SH-SY5Y (cell line): Measurements from ENCODE around the gene HOXB8.

Source experiments
- GATA2 ChIP-seq: IDR thresholded peaks from 2 replicates; pipeline ENCODE4 v1.6.1; 2011; ENCODE audit warnings: mild to moderate bottlenecking, low read depth, low read length
- GATA3 ChIP-seq: IDR thresholded peaks from 2 replicates; pipeline ENCODE4 v1.6.1; 2011; ENCODE audit warnings: low read depth, mild to moderate bottlenecking, low read length, moderate library complexity

DNA sequence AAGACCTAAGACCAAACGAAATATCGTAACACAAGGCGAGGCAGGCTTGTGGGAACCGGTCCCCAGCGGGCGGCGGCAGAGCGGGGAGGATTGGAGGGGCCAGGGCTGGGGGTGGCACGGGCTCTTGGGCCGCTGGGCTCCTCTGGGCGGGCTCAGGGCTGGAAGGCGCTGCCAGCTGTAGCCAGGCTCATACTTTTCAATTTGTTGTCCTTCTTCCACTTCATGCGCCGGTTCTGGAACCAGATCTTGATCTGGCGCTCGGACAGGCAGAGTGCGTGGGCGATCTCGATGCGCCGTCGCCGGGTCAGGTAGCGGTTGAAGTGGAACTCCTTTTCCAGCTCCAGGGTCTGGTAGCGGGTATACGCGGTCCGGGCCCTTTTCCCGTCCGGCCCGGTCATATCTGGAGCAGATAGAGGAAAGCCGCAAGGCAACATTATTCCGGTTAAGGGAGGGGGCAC lies 23.0 kb downstream of the HOXB8 start:
- no peak for TF ChIP-seq GATA2
- TF ChIP-seq GATA3: no peak
